LNCAP (cell line): ENCODE results near the gene FAM240B.

Experiments used
- TF ChIP-seq, protein P1 (sequence below): fragments of 450-650 bp; IDR thresholded peaks from 2 replicates; pipeline ENCODE4 v1.5.1; 2017; ENCODE audit warnings: mild to moderate bottlenecking

FAM240B gene

DNA sequence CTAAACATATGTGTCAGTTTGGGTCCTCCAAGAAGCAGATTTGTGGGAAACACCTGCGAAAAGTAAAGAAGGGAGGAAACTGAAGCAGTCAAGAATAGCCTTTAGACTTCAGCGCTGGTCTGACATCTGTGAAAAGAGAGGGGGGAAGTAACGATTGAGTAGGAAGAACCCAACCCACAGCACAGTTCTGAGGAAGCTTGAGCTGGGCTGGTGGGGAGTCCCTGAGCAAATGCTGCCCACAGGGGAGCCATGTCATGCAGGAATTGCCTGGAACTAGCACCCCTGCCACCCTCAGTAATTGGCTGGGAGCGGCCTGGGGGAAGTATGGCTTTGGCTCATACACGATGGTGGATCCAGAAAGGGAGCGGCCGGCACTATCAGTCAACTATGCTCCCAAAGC lies 20.6 kb downstream of the FAM240B start:
- TF ChIP-seq, protein P1, sequence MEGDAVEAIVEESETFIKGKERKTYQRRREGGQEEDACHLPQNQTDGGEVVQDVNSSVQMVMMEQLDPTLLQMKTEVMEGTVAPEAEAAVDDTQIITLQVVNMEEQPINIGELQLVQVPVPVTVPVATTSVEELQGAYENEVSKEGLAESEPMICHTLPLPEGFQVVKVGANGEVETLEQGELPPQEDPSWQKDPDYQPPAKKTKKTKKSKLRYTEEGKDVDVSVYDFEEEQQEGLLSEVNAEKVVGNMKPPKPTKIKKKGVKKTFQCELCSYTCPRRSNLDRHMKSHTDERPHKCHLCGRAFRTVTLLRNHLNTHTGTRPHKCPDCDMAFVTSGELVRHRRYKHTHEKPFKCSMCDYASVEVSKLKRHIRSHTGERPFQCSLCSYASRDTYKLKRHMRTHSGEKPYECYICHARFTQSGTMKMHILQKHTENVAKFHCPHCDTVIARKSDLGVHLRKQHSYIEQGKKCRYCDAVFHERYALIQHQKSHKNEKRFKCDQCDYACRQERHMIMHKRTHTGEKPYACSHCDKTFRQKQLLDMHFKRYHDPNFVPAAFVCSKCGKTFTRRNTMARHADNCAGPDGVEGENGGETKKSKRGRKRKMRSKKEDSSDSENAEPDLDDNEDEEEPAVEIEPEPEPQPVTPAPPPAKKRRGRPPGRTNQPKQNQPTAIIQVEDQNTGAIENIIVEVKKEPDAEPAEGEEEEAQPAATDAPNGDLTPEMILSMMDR, result no peak

DNA sequence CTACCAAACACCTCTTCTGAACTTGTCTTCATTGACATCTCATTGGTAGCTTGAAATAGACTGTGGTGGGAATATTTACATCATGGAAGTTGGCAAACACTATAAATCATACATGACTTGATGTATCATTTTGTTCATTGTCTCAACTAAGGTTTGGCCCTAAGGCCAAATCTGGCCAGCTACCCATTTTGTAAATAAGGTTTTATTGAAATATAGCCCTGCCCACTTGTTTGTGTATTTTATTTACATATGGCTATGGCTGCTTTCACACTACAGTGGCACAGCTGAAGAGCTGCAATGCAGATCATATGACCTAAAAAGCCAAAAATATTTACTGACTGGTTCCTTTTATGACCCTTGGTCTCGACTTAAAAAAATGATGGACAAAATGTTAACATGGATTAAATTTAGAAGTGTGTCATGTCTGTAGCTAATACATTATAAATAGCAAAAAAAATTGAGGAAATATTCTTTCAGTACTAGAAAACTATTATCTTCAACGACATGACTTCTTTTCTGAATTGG lies 22.1 kb downstream of the FAM240B start:
- TF ChIP-seq, protein P1, result no peak

DNA sequence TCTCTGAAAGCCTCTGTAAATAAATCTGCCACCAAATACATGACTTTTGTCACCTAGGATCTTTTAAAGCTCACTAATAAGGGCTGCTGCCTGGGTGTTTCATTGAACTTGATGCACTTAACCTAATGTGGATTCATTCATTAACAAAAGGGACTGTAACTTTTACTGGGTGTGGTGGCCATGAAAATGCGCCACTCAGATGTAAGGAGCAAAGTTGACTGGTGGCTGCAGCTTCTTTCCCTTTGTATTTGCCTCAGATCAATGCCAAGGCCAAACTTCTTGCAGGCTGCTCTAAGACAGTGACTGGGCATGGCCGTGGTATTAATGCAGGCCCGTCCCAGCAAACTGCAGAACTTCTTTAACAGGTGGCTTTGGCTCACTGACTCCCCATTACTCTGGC lies 22.9 kb downstream of the FAM240B start:
- TF ChIP-seq, protein P1, result no peak

DNA sequence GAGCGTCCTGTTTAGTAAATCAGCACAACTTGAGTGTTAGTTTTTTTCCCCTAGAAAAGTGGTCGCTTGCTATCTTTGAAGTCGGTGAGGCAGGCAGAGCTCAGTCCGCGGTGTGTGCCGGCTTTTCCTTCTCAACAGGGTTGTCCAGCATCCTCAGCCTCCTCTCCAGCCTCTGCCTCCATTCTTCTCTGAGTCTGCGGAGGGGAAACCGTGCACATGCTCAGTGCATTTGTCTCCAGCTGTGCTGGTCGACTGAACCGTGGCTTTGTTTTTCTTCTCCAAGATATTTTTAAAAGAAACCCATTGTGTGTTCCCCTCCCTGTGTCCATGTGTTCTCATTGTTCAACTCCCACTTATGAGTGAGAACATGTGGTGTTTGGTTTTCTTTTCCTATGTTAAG lies 25.3 kb downstream of the FAM240B start:
- TF ChIP-seq, protein P1, result no peak

DNA sequence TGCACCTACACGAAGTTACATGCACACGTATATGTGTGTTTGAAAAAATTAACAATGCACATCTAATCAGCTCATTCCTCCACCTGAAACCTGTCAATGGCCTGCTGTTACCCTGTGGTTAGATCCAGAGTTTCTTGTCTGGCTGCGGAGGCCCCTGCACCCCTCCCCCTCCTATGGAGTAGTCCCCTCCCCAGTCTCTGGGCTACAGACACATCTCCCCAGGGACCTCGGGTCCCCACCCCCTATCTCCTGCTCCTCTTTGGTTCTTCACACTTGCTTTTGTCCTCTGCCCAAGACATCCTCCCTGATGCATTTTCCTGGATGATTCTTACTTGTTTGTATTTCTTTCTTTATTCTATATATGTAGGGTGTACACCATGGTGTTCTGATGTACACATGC lies 27.2 kb downstream of the FAM240B start:
- TF ChIP-seq, protein P1, result no peak

DNA sequence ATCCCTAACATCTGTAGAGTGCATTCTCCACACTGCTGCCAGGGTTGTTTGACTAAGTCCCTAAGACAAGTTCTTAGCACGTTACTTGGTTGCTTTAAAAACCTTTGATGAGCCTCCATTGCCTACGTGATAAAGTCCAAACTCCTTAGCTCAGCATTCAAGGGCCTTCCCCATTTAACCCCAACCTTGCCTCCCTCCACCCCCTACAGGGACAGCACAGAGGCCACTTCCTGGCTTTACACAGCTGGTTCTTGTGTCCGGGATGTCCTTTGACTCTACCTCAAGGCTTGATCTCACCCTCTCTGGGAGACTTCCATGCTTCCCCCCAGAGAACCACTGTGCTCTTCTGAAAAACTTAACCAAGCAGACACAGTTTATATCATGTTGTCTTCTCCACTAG lies 29.4 kb downstream of the FAM240B start:
- TF ChIP-seq, protein P1, result no peak

DNA sequence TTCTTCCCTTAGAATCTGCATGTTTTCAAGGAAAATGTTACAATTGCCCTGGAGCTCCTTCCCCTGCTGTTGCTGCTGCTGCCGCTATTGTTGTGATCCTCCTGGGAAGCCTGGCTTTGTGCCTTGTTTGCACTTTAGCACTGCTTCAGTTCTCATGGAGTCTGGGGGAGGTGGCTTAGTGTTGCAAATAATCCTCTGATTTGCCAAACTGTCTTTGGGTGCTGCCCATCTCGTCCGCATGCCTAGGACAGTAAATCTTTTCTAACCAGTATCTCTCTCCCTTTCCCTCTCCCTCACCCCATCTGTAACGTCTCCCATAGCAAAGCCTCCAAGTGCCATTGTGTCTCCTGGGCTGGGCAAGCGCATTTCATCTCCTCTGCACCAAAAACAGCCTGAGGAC lies 30.3 kb downstream of the FAM240B start:
- TF ChIP-seq, protein P1, result no peak

DNA sequence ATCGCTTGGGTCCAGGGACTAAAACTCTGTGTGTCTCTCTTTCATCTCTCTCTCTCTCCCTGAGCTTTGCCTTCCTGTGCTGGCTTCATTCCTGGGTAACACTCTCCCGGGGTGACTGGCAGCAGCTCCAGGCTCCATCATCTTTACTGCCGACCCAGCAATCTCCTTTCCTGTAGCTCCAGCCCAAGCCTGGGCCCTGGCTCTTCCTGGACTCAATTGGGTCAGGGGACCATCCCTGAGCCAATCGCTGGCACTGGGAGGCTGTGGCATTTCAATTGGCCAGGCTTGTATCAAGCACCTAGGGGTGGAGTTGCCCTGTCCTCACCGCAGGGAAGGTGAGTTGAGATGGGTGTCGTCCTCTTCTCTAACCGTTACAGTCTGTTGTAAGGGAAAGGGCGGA lies 31.9 kb downstream of the FAM240B start:
- TF ChIP-seq, protein P1, result no peak
